Thyroid gland (tissue), 4 donors: Measurements from ENCODE around the gene ZBTB8A.
"Not testable (repeated sequence)": the region's sequence is repeated elsewhere in the genome, so short reads cannot be mapped to it uniquely, and the experiment has no call there.

Experiments
- POLR2A ChIP-seq, 2 donors: fragments of 450-650 bp; IDR thresholded peaks; one replicate each; pipeline ENCODE4 v1.6.1; 2017; ENCODE audit warnings: antibody characterized with exemption in 2 of 2, mild to moderate bottlenecking in 2 of 2, moderate library complexity in 1 of 2
- TF ChIP-seq, protein P1 (sequence below), 6 experiments: fragments of 200-600 bp in 3 of 6; fragments of 450-650 bp in 3 of 6; sonication (generic) in 3 of 6; IDR thresholded peaks; one replicate each; pipeline ENCODE4 v1.5.1; 2016 to 2019; ENCODE audit warnings: antibody characterized with exemption in 6 of 6, mild to moderate bottlenecking in 2 of 6, inconsistent platforms in 1 of 6, moderate library complexity in 1 of 6

GRCh38 chr1:32557035-32557434, 17.8 kb downstream of the ZBTB8A start:
- not testable (repeated sequence) for TF ChIP-seq POLR2A (IDR thresholded peaks at IDR 0.05)
- TF ChIP-seq, protein P1, sequence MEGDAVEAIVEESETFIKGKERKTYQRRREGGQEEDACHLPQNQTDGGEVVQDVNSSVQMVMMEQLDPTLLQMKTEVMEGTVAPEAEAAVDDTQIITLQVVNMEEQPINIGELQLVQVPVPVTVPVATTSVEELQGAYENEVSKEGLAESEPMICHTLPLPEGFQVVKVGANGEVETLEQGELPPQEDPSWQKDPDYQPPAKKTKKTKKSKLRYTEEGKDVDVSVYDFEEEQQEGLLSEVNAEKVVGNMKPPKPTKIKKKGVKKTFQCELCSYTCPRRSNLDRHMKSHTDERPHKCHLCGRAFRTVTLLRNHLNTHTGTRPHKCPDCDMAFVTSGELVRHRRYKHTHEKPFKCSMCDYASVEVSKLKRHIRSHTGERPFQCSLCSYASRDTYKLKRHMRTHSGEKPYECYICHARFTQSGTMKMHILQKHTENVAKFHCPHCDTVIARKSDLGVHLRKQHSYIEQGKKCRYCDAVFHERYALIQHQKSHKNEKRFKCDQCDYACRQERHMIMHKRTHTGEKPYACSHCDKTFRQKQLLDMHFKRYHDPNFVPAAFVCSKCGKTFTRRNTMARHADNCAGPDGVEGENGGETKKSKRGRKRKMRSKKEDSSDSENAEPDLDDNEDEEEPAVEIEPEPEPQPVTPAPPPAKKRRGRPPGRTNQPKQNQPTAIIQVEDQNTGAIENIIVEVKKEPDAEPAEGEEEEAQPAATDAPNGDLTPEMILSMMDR (IDR thresholded peaks at IDR 0.05) = not testable (repeated sequence)
